ENCODE measurements around the gene MUC5AC.

The MUC5AC gene

DNA sequence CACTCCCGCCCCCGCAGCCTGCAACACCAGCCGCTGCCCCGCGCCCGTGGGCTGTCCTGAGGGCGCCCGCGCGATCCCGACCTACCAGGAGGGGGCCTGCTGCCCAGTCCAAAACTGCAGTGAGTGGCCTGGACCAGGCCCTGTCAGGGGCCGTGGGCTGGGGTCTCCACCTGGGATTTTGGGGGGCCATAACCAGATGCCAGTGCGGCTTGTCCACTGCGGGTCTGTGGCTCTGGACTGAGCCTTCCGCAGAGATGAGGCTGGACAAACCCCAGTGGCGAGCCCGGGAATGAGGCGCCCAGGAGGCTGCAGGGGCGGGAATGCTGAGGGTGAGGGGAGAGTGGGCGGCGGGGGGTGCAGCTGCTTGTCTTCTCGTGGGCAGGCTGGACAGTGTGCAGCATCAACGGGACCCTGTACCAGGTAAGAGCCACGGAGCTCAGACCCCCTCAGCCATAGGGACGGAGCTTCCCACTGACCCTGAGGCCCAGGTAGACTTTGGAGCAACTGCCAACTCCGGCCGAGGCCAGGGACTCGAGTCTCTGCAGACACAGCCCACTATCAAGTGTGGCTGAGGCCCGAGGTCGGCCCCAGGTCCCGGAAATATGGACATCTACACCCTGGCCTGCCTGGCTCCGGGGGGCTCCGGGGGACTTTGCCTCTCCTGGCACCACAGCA lies 40.3 kb downstream of the MUC5AC start:
- ChIA-PET POLR2A (no interaction called here), CTCF (no interaction called here)
- H3K4me3 ChIP-seq (ENCODE audit: low read depth, low read length): no peak overlapping the region
- DNase-seq (ENCODE audit: low read depth, low spot score): no peak
- TF ChIP-seq, protein P1, sequence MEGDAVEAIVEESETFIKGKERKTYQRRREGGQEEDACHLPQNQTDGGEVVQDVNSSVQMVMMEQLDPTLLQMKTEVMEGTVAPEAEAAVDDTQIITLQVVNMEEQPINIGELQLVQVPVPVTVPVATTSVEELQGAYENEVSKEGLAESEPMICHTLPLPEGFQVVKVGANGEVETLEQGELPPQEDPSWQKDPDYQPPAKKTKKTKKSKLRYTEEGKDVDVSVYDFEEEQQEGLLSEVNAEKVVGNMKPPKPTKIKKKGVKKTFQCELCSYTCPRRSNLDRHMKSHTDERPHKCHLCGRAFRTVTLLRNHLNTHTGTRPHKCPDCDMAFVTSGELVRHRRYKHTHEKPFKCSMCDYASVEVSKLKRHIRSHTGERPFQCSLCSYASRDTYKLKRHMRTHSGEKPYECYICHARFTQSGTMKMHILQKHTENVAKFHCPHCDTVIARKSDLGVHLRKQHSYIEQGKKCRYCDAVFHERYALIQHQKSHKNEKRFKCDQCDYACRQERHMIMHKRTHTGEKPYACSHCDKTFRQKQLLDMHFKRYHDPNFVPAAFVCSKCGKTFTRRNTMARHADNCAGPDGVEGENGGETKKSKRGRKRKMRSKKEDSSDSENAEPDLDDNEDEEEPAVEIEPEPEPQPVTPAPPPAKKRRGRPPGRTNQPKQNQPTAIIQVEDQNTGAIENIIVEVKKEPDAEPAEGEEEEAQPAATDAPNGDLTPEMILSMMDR (IDR thresholded peaks at IDR 0.05; ENCODE audit: insufficient read depth, low read length, missing control alignments): no peak

DNA sequence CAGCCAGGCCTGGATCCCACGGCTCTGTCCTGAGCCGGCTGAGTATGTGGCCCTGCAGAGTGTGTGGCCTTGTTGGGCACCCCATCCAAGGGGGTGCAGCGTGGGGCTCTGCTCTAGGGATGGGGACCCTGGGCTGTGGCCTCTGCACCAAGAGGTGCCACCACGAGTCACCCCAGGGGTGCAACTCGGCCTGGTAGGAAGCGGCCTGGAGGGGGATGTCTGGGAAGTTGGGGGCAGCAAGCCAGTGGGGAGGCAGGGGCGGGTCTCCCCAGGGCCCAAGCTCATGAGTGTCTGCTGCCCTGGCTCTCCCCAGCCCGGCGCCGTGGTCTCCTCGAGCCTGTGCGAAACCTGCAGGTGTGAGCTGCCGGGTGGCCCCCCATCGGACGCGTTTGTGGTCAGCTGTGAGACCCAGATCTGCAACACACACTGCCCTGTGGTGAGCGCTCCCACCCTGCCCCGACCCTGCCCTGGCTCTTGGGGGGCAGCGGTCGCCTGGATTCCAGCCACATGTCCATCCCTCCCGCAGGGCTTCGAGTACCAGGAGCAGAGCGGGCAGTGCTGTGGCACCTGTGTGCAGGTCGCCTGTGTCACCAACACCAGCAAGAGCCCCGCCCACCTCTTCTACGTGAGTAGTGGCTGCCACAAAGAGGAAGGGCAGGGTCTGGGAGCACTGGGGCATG lies 40.9 kb downstream of the MUC5AC start:
- no peak overlapping the region for H3K4me3 ChIP-seq (ENCODE audit: low read depth, low read length)
- DNase-seq (ENCODE audit: low read depth, low spot score): no peak
- TF ChIP-seq, protein P1 (IDR thresholded peaks at IDR 0.05; ENCODE audit: insufficient read depth, low read length, missing control alignments): no peak
- CTCF ChIA-PET: no interaction called here
- POLR2A ChIA-PET: no interaction called here

DNA sequence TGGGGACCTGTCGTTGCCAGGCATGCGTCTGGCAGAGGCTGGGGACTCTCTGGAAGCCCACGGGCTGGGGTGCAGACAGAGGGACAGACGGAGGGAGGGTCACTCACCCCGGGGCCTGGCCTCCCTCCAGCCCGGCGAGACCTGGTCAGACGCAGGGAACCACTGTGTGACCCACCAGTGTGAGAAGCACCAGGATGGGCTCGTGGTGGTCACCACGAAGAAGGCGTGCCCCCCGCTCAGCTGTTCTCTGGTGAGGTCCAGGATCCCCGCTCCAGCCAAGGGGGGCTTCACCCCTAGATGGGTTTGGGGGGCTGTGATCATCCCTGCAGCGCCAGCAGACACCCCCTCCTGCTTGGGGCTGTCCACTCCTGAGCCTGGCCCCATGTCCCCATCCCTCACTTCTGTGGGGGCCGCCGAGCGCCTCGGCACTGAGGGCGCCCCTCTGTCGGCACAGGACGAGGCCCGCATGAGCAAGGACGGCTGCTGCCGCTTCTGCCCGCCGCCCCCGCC lies 41.5 kb downstream of the MUC5AC start:
- POLR2A ChIA-PET: no interaction called here
- TF ChIP-seq, protein P1 (IDR thresholded peaks at IDR 0.05; ENCODE audit: insufficient read depth, low read length, missing control alignments): no peak
- CTCF ChIA-PET: interaction anchor here (1.2 to 2.0 kb wide), 2 partner anchors 11 to 316 kb away, joined by 3 to 12 read pairs; no protein-coding TSS in a partner anchor
- no peak overlapping the region for H3K4me3 ChIP-seq (ENCODE audit: low read depth, low read length)
- no peak for DNase-seq (ENCODE audit: low read depth, low spot score)

DNA sequence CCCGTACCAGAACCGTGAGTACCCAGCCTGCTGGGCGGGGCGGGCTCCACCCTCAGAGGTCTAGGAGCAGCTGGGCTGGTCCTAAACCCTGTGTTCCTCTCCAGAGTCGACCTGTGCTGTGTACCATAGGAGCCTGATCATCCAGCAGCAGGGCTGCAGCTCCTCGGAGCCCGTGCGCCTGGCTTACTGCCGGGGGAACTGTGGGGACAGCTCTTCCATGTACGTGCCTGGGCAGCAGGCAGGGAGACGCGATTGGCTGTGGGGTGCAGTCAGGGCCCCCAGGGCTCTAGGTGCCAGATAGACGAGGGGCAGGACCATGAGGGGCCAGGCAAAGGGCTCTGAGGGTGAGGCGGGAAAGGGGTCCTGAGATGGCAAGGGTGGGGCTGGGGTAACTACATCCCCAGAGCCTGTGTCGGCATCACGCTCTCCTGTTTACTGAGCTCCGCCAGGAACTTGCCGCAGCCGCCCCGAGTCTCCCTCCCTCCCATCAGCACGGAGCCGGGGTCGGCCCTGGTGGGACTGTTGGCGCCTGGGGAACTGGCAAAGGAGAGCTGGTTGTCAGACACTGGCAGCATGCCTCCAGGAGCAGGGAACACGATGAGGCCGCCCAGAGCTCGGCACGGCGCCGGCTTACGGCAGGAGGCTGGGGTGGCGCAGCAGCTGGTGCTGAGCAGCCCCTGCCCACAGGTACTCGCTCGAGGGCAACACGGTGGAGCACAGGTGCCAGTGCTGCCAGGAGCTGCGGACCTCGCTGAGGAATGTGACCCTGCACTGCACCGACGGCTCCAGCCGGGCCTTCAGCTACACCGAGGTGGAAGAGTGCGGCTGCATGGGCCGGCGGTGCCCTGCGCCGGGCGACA lies 42.2 kb downstream of the MUC5AC start:
- no peak overlapping the region for H3K4me3 ChIP-seq (ENCODE audit: low read depth, low read length)
- POLR2A ChIA-PET: no interaction called here
- CTCF ChIA-PET: interaction anchor here (0.9 to 2.0 kb wide), 4 partner anchors 11 to 375 kb away, joined by 3 to 12 read pairs (median 4); no protein-coding TSS in a partner anchor
- TF ChIP-seq, protein P1 (IDR thresholded peaks at IDR 0.05; ENCODE audit: insufficient read depth, low read length, missing control alignments): no peak
- no peak for DNase-seq (ENCODE audit: low read depth, low spot score)

DNA sequence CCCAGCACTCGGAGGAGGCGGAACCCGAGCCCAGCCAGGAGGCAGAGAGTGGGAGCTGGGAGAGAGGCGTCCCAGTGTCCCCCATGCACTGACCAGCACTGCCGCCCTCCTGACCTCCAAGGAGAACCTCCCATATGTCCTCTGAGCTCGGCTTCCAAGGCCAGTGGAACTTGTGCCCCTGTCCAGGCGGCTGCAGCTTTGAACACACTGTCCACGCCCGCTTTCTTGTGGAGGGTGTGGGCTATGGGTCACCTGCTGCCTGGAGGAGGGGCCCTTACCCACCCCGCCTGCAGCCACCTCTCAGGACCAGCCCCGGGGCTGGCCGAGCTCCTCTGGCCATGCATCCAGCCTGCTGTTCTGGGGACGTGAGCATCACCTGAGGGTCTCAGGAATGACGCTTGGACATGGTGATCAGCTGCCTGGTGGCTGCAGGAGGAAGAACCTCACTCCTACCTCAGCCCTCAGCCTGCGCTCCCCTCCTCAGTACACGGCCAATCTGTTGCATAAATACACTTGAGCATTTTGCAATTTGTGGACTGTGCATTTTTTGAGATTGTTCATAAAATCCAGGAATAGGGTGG lies 42.9 kb downstream of the MUC5AC start:
- no peak for DNase-seq (ENCODE audit: low read depth, low spot score)
- TF ChIP-seq, protein P1 (IDR thresholded peaks at IDR 0.05; ENCODE audit: insufficient read depth, low read length, missing control alignments): no peak
- H3K4me3 ChIP-seq (ENCODE audit: low read depth, low read length): no peak overlapping the region
- CTCF ChIA-PET: interaction anchor here (0.9 to 2.0 kb wide), 4 partner anchors 10 to 374 kb away, joined by 3 to 12 read pairs (median 4); no protein-coding TSS in a partner anchor
- POLR2A ChIA-PET: no interaction called here

Measured in AG04449 (cell line).